Transverse colon (tissue), 4 donors: ENCODE measurements around the gene FGF6. TPM values are rescaled to one million over a fixed set of nuclear protein-coding genes. Genes with fewer than 3 reads are reported as not detected.

Experiments used
- DNase-seq: peaks from one replicate; pipeline ENCODE4 v3.0.0-alpha.2; 2019
- H3K27ac ChIP-seq, 4 donors: fragments of 200-600 bp; sonication (generic); 2 replicates each; pipeline ENCODE4 v1.5.1; 2016 to 2018; ENCODE audit warnings: inconsistent platforms in 4 of 4
- H3K27me3 ChIP-seq: fragments of 200-600 bp; sonication (generic); 2 replicates; pipeline ENCODE4 v1.5.1; 2017; ENCODE audit warnings: inconsistent platforms
- H3K36me3 ChIP-seq, 4 donors: fragments of 200-600 bp; sonication (generic); 2 replicates each; pipeline ENCODE4 v1.5.1; 2017 to 2019; ENCODE audit warnings: inconsistent platforms in 4 of 4
- H3K4me1 ChIP-seq, 4 donors: fragments of 200-600 bp; sonication (generic); 2 replicates each; pipeline ENCODE4 v1.5.1; 2017 to 2020; ENCODE audit warnings: inconsistent platforms in 4 of 4
- H3K4me3 ChIP-seq, 4 donors: fragments of 200-600 bp; sonication (generic); 1 replicate in 1 of 4; 2 replicates in 3 of 4; pipeline versions ENCODE4 v1.5.1 to v1.6.1; 2017 to 2019; ENCODE audit warnings: inconsistent platforms in 4 of 4
- H3K9me3 ChIP-seq, 2 donors: fragments of 200-600 bp; sonication (generic); 2 replicates each; pipeline ENCODE4 v1.5.1; 2017 to 2019; ENCODE audit warnings: inconsistent platforms in 2 of 2
- CTCF ChIP-seq, 5 experiments: fragments of 200-600 bp in 3 of 5; fragments of 450-650 bp in 2 of 5; sonication (generic) in 3 of 5; IDR thresholded peaks; 1 replicate in 2 of 5; 2 replicates in 3 of 5; pipeline ENCODE4 v1.5.1; 2016 to 2017; ENCODE audit warnings: antibody characterized with exemption in 5 of 5, inconsistent platforms in 3 of 5, mild to moderate bottlenecking in 2 of 5, moderate library complexity in 1 of 5
- EP300 ChIP-seq: sonication (generic); formaldehyde crosslinking; IDR thresholded peaks from one replicate; pipeline ENCODE4 v1.6.1; 2017; ENCODE audit warnings: antibody characterized with exemption, low read depth
- POLR2A ChIP-seq: fragments of 450-650 bp; IDR thresholded peaks from one replicate; pipeline ENCODE4 v1.6.1; 2016; ENCODE audit warnings: antibody characterized with exemption, mild to moderate bottlenecking, moderate library complexity
- POLR2AphosphoS5 ChIP-seq, 3 donors: sonication (generic); formaldehyde crosslinking; IDR thresholded peaks; one replicate each; pipeline ENCODE4 v1.6.1; 2016; ENCODE audit warnings: antibody characterized with exemption in 3 of 3
- WGBS, 2 donors: methylation state at CpG; one replicate each; pipeline ENCODE4 v1.1.5; 2018; ENCODE audit warnings: low coverage in 1 of 2; 5-methylcytosine and 5-hydroxymethylcytosine counted together
- in situ Hi-C, 4 donors: fragments of 200-750 bp; cut with MboI; loops; one replicate each; pipeline versions ENCODE4 v1.15.0 to v1.15.1; 2017; ENCODE audit warnings: low sequenced_read_pairs in 3 of 4, low pct_ligation_motif_present in 1 of 4, low pct_unique_long_range_greater_than_20kb in 1 of 4
- intact Hi-C: fragments of 100-400 bp; cut with DNase I; formaldehyde crosslinking; loops from one replicate; pipeline ENCODE4 v1.15.1; 2023; ENCODE audit warnings: low total_unique reads
- total RNA-seq, 4 donors: library from RNA; depleted of rRNA; stranded (reverse); fragments of >200 nt; gene quantifications; one replicate each; pipeline ENCODE4 v1.1.0, GENCODE V29; 2016

Gene FGF6
- total RNA-seq, 4 donors from 2014 or later = not detected

- Histone ChIP-seq H3K27ac (no peak overlapping the region), H3K4me1 (no peaks in the 10 kb centered on the region), H3K4me3 (no peak overlapping the region), H3K9me3 (peaks cover 6 to 10% of the 10 kb centered on the region in 2 donors), H3K36me3 (no peaks in the 10 kb centered on the region), H3K27me3 (peaks cover 8% of the 10 kb centered on the region)
- DNase-seq = no peak
- WGBS, 2 donors = 83% methylated on average over 2 of the region's 2 CpGs; no CpG with 5 or more reads in 1 of the 2 donors
- in situ Hi-C loops = no loop called here
- intact Hi-C loops = no loop called here
- TF ChIP-seq EP300 = no peak
- no peak for TF ChIP-seq POLR2AphosphoS5 (IDR thresholded peaks at IDR 0.05)
- TF ChIP-seq POLR2A = no peak
- TF ChIP-seq CTCF (IDR thresholded peaks at IDR 0.05) = no peak
These were observed 31.5 kb upstream of the FGF6 start for GRCh38 chr12:4477129-4477528.

DNA sequence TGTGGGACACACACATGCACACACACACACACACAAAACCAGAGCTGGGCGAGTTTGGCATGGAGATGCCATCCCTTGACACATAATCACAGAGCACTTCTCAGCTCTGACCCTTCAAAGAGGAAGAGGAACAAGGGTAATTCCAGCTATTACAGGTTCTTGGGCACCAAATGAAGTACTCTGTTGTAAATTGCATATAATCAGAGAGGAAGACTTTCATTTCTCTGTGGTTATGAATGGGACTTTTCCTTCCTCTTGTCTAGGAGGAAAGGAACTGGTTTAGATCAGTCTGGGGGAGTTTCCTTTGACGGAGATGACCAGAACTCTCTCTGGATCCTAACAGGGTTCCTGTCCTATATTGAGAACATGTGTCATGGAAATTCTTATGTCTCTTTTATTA lies 26.4 kb upstream of the FGF6 start:
- Histone ChIP-seq H3K27me3 (peaks cover 8% of the 10 kb centered on the region), H3K27ac (no peak overlapping the region), H3K4me3 (no peak overlapping the region), H3K9me3 (no peaks in the 10 kb centered on the region), H3K4me1 (no peaks in the 10 kb centered on the region), H3K36me3 (no peaks in the 10 kb centered on the region)
- DNase-seq = no peak
- no peak for TF ChIP-seq POLR2AphosphoS5 (IDR thresholded peaks at IDR 0.05)
- no peak for TF ChIP-seq POLR2A
- no peak for TF ChIP-seq CTCF (IDR thresholded peaks at IDR 0.05)
- TF ChIP-seq EP300 = no peak
- WGBS, 2 donors = 64 to 83% methylated on average over 1 to 2 of the region's 2 CpGs
- in situ Hi-C loops (loop anchor here in 1 of 4 donors (25.0 kb wide), 1 partner anchor 110 kb away; no protein-coding TSS in a partner anchor), intact Hi-C loops (no loop called here)

DNA sequence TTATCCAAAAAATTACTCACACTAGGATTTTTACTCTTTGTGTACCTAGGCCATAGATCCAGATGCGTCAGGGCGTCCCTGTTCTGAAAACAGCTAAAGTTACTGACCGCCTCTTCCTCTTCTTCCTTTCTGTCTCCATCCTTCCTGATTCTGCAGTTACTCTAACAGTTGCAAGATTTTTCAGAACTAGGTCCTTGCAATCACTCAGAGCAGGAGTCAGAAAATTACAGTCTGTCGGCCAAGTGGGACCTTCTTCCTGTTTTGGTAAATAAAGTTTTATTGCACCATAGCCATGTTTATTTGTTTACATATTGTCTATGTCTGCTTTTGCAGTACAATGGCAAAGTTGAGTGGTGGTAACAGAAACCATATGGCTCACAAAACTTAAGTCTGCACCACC lies 25.6 kb upstream of the FGF6 start:
- no peaks in the 10 kb centered on the region for H3K9me3 ChIP-seq
- TF ChIP-seq EP300 (no peak), POLR2AphosphoS5 (IDR thresholded peaks at IDR 0.05) (no peak), CTCF (IDR thresholded peaks at IDR 0.05) (no peak), POLR2A (no peak)
- in situ Hi-C loops = loop anchor here in 1 of 4 donors (25.0 kb wide), 1 partner anchor 109 kb away; no protein-coding TSS in a partner anchor

DNA sequence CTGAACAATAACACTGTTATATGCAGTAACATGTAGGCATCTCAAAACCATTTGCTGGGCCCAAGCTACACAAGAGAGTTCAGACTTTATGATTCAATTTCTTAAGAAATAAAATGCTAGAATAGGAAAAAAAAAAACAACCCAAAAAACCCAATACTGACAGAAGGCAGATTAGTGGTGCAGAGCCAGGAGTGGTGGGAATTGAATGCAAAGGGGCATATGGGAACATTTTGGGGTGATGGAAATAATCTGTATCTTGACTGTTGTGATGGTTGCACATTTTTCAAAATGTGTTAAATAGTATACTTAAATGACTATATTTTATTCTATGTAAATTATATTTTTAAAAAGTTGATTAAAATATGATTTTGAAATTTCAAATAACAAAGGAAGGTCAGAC lies 23.4 kb upstream of the FGF6 start:
- TF ChIP-seq EP300 (no peak), POLR2AphosphoS5 (IDR thresholded peaks at IDR 0.05) (no peak), CTCF (IDR thresholded peaks at IDR 0.05) (no peak), POLR2A (no peak)
- Histone ChIP-seq H3K4me1 (no peaks in the 10 kb centered on the region), H3K27me3 (peaks cover under 1% of the 10 kb centered on the region), H3K4me3 (no peak overlapping the region), H3K9me3 (no peaks in the 10 kb centered on the region), H3K36me3 (no peaks in the 10 kb centered on the region), H3K27ac (no peak overlapping the region)
- intact Hi-C loops (no loop called here), in situ Hi-C loops (loop anchor here in 1 of 4 donors (25.0 kb wide), 1 partner anchor 107 kb away; no protein-coding TSS in a partner anchor)
- DNase-seq = no peak

More for the DNA sequence above, 25.6 kb upstream of the FGF6 start:
- no peak for DNase-seq
- intact Hi-C loops = no loop called here
- Histone ChIP-seq H3K4me3 (no peak overlapping the region), H3K27me3 (peaks cover 8% of the 10 kb centered on the region), H3K36me3 (no peaks in the 10 kb centered on the region), H3K27ac (no peak overlapping the region), H3K4me1 (no peaks in the 10 kb centered on the region)
- WGBS, 2 donors = 56 to 76% methylated on average over 3 to 4 of the region's 4 CpGs
